HEK293T (cell line): ENCODE data around the gene ALOX5AP.

Source experiments
- CTCF ChIA-PET: fragments of 350-600 bp; formaldehyde crosslinking; extraction: SDS; loops from one replicate; lab custom pipeline; 2021; ENCODE audit warnings: antibody characterized with exemption, inconsistent platforms; lab: Yijun Ruan, JAX
- POLR2A ChIA-PET: fragments of 350-600 bp; formaldehyde crosslinking; extraction: SDS; loops from one replicate; lab custom pipeline; 2020; ENCODE audit warnings: antibody characterized with exemption, inconsistent platforms; lab: Yijun Ruan, JAX
- DNase-seq: peaks from one replicate; pipeline ENCODE4 v3.0.0; 2012; ENCODE audit warnings: mixed read lengths; ENCODE audit errors: extremely low spot score
- ARNT ChIP-seq: fragments of 450-650 bp; IDR thresholded peaks from 2 replicates; pipeline ENCODE4 v1.6.1; 2017; ENCODE audit warnings: mild to moderate bottlenecking
- BHLHE40 ChIP-seq: fragments of 450-650 bp; IDR thresholded peaks from 2 replicates; pipeline ENCODE4 v1.6.1; 2016; ENCODE audit warnings: mild to moderate bottlenecking, moderate library complexity, borderline replicate concordance
- CTBP1 ChIP-seq: fragments of 450-650 bp; IDR thresholded peaks from 2 replicates; pipeline ENCODE4 v1.6.1; 2016; ENCODE audit warnings: borderline replicate concordance
- ELF4 ChIP-seq: fragments of 450-650 bp; IDR thresholded peaks from 2 replicates; pipeline ENCODE4 v1.6.1; 2017; ENCODE audit warnings: antibody characterized with exemption
- FOXA1 ChIP-seq: fragments of 450-650 bp; IDR thresholded peaks from 2 replicates; pipeline ENCODE4 v1.6.1; 2016; ENCODE audit warnings: mild to moderate bottlenecking
- FOXK2 ChIP-seq: fragments of 450-650 bp; IDR thresholded peaks from 2 replicates; pipeline ENCODE4 v1.6.1; 2016; ENCODE audit warnings: mild to moderate bottlenecking
- FOXM1 ChIP-seq: fragments of 450-650 bp; IDR thresholded peaks from 2 replicates; pipeline ENCODE4 v1.6.1; 2017; ENCODE audit warnings: mild to moderate bottlenecking, borderline replicate concordance
- HDGF ChIP-seq: fragments of 450-650 bp; IDR thresholded peaks from 2 replicates; pipeline ENCODE4 v1.6.1; 2017; ENCODE audit warnings: antibody characterized with exemption, borderline replicate concordance
- L3MBTL2 ChIP-seq: fragments of 450-650 bp; conservative IDR thresholded peaks from 2 replicates; pipeline ENCODE4 v1.6.1; 2016; ENCODE audit warnings: mild to moderate bottlenecking
- LEF1 ChIP-seq: fragments of 450-650 bp; IDR thresholded peaks from 2 replicates; pipeline ENCODE4 v1.6.1; 2017; ENCODE audit warnings: mild to moderate bottlenecking, borderline replicate concordance
- NFRKB ChIP-seq: fragments of 450-650 bp; IDR thresholded peaks from 2 replicates; pipeline ENCODE4 v1.6.1; 2016; ENCODE audit warnings: mild to moderate bottlenecking, moderate library complexity
- SP1 ChIP-seq: fragments of 450-650 bp; IDR thresholded peaks from 2 replicates; pipeline ENCODE4 v1.6.1; 2017
- SUZ12 ChIP-seq: fragments of 450-650 bp; IDR thresholded peaks from 2 replicates; pipeline ENCODE4 v1.6.1; 2016; ENCODE audit warnings: mild to moderate bottlenecking
- TARDBP ChIP-seq: fragments of 450-650 bp; IDR thresholded peaks from 2 replicates; pipeline ENCODE4 v1.6.1; 2016
- ZNF384 ChIP-seq: fragments of 450-650 bp; IDR thresholded peaks from 2 replicates; pipeline ENCODE4 v1.6.1; 2016
- TF ChIP-seq, protein P1 (sequence below): fragments of 450-650 bp; IDR thresholded peaks from 2 replicates; pipeline ENCODE4 v1.6.1; 2016

Gene ALOX5AP

DNA sequence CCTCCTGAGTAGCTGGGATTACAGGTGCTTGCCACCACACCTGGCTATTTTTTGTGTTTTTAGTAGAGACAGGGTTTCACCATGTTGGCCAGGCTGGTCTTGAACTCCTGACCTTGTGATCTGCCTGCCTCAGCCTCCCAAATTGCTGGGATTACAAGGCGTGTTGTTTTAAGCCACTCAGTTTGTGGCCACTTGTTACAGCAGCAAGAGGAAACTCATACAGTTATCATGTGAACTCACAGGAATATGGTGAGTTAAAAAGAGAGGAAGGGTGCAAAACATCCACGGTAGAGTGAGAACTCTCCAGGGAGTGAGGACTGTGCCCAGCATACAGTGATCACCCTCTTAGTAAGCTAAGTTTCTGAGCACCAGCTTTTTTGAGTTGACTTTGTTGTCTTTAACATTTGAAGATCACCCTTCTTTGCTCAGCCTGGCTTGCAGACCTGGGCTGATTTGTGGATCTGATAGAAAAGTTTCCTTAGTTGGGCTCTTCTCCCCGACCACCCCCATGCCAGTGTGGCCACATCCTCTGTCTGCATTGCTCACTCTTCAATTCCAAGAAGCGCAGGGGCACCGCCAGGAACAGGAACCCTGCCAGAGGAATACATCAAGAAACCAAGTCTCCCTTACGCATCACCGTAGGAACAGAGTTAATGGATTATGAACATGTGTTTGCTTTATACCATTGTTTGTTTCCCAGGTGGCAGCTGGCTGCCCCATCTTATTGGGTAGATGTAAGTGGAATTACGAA is 16.0 kb downstream of the ALOX5AP start:
- CTCF ChIA-PET, result no interaction called here
- TF ChIP-seq ZNF384, result no peak
- no peak for DNase-seq
- POLR2A ChIA-PET, result no interaction called here

DNA sequence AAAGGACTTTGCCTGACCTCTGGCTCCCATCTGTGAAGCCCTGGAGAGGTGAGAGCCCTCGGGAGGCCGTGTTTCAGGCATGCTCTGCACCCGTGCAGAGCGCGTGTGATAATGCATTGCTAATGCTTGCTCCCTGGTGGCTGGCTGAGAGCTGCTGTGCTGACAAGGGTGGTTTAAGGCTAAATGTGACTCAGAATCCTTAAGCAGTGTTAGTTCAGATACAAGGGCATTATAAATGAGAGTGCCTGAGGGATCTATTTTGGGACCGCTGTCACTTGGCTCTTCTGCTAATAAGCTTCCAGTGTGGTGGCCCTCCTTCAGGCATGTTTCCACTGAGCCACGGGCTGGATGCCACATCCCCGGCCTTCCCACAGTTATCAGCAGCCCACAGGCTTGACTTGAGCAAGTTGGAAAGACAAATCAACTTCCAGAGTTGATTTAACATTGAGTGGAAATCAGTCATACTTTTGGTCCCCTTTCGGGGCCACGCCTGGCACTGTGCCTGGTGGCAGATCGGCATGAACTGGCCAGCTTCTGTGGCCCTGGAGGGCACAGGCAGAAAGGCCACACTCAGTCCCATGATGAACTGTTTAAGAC is 17.0 kb downstream of the ALOX5AP start:
- no peak for DNase-seq
- TF ChIP-seq TARDBP (no peak), ELF4 (no peak), LEF1 (no peak), CTBP1 (no peak), FOXK2 (no peak), NFRKB (no peak), SUZ12 (no peak), BHLHE40 (no peak), L3MBTL2 (no peak)
- TF ChIP-seq, protein P1, sequence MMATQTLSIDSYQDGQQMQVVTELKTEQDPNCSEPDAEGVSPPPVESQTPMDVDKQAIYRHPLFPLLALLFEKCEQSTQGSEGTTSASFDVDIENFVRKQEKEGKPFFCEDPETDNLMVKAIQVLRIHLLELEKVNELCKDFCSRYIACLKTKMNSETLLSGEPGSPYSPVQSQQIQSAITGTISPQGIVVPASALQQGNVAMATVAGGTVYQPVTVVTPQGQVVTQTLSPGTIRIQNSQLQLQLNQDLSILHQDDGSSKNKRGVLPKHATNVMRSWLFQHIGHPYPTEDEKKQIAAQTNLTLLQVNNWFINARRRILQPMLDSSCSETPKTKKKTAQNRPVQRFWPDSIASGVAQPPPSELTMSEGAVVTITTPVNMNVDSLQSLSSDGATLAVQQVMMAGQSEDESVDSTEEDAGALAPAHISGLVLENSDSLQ, result no peak
- POLR2A ChIA-PET, result no interaction called here
- CTCF ChIA-PET, result no interaction called here

GRCh38 chr13:30753030-30753616 is 17.8 kb downstream of the ALOX5AP start:
- TF ChIP-seq BHLHE40, result no peak
- no peak for TF ChIP-seq SUZ12
- TF ChIP-seq SP1, result no peak
- TF ChIP-seq L3MBTL2, result no peak
- no peak for TF ChIP-seq ELF4
- TF ChIP-seq ARNT, result no peak
- TF ChIP-seq FOXM1, result no peak
- no peak for TF ChIP-seq ZNF384
- no peak for TF ChIP-seq TARDBP
- TF ChIP-seq HDGF, result no peak
- TF ChIP-seq CTBP1, result no peak
- no peak for TF ChIP-seq NFRKB
- TF ChIP-seq, protein P1, result no peak
- CTCF ChIA-PET, result no interaction called here
- no peak for DNase-seq
- POLR2A ChIA-PET, result interaction anchor here (0.6 kb wide), 1 partner anchor 23 kb away, joined by 3 read pairs; no protein-coding TSS in a partner anchor

DNA sequence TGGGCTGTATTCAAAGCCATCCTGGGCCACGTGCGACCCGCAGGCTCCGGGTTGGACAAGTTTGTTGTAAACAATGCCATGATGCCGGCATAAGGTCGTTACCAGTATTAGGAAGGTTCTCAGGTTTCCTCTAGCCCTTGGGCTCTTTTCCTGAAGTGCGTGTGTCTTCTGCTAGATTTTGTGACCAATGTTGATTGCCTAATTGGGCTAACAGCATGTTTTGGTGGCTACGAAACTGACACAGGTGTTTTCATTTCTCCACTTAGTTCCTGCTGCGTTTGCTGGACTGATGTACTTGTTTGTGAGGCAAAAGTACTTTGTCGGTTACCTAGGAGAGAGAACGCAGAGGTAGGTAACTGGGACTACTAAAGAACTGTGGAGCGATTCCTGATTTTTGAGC is 20.3 kb downstream of the ALOX5AP start:
- TF ChIP-seq FOXM1 (no peak), TARDBP (no peak), SP1 (no peak), LEF1 (no peak), FOXK2 (no peak), BHLHE40 (no peak), SUZ12 (no peak), HDGF (no peak), L3MBTL2 (no peak), CTBP1 (no peak)
- no peak for DNase-seq
- POLR2A ChIA-PET, result no interaction called here
- CTCF ChIA-PET, result no interaction called here

GRCh38 chr13:30757026-30757742 is 21.8 kb downstream of the ALOX5AP start:
- TF ChIP-seq ELF4 (no peak), L3MBTL2 (no peak), CTBP1 (no peak), FOXK2 (no peak), BHLHE40 (no peak), HDGF (no peak), NFRKB (no peak)
- DNase-seq, result no peak
- POLR2A ChIA-PET, result no interaction called here
- CTCF ChIA-PET, result no interaction called here

DNA sequence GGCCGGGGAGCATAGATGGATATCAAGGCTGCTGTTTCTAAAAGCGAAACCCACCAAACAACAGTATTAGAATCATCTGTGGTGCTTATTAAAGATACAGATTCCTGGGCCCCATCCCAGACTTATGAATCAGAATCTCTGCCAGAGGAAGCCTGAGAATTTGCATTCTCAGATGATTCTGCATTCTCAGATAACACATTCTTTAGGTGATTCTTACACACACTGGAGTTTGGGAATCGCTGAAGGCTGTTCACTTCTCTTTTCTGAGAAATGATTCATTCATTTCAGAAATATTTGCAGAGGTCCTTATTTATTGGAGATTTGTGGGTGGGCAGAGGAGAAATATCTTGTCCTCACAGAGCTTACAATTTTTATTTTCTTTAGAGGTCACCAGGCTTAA is 24.4 kb downstream of the ALOX5AP start:
- ChIA-PET CTCF (no interaction called here), POLR2A (no interaction called here)
- TF ChIP-seq NFRKB, result no peak
- TF ChIP-seq ZNF384, result no peak
- no peak for TF ChIP-seq TARDBP
- no peak for TF ChIP-seq FOXM1
- no peak for TF ChIP-seq L3MBTL2
- TF ChIP-seq CTBP1, result no peak
- TF ChIP-seq FOXK2, result no peak
- TF ChIP-seq SUZ12, result no peak
- TF ChIP-seq BHLHE40, result no peak
- no peak for TF ChIP-seq FOXA1
- TF ChIP-seq, protein P1, result no peak
- TF ChIP-seq SP1, result no peak
- DNase-seq, result no peak
